ENCODE results near the gene TRPM7.
"Not testable (repeated sequence)": the region's sequence is repeated elsewhere in the genome, so short reads cannot be mapped to it uniquely, and the experiment has no call there.

The TRPM7 gene

DNA sequence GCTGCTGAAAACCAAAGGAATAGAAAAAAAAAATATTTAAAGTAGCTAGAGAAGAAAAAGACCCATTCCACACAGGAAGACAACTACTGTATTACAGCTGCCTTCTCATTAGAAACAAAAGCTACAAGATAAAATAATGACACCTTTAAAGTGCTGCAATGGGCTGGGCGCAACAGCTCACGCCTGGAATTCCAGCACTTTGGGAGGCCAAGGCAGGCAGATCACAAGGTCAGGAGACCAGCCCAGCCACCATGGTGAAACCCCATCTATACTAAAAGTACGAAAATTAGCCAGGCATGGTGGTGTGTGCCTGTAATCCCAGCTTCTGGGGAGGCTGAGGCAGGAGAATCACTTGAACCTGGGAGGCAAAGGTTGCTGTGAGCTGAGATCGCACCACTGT lies 31.0 kb downstream of the TRPM7 start:
- no peak for DNase-seq (ENCODE audit: low spot score)

DNA sequence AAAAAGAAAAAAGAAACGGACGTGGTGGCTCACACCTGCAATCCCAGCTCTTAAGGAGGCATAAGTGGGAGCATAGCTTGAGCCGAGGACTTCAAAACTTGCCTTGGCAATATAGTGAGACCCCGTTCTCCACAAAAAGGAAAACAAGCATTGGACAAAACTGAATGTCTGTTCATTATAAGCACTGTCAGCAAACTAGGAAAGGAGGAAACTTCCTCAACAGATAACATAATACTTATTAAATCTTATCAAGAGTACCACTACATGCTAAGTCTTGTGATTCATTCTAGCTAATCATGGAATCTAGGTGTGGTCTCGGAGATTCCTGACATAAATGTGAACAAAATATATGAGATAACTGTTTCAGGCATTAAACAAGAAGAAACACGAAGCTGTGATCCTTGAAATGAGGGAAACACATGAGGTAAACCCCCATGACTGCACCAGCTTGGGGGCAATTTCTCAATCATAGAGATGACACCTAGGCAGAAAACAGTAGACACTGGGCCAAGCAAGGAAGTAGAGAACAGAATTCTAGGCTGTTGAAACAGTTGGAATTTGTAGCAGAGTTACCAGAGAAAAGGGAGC lies 33.3 kb downstream of the TRPM7 start:
- DNase-seq (ENCODE audit: low spot score) = no peak

DNA sequence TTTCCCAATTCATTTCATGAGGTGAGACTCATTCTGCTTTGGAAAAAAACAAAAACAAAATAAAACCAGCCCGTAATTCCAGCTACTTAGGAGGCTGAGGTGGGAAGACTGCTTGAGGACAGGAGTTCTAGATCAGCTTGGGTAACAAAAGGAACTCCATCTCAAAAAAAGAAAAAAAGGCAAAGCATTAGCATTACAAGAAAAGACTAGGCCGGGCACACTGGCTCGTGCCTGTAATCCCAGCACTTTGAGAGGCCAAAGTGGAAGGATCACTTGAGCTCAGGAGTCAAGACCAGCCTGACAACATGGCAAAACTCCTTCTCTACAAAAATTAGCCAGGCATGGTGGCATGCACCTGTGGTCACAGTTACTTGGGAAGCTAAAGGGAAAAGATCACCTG lies 33.9 kb downstream of the TRPM7 start:
- no peak for DNase-seq (ENCODE audit: low spot score)

DNA sequence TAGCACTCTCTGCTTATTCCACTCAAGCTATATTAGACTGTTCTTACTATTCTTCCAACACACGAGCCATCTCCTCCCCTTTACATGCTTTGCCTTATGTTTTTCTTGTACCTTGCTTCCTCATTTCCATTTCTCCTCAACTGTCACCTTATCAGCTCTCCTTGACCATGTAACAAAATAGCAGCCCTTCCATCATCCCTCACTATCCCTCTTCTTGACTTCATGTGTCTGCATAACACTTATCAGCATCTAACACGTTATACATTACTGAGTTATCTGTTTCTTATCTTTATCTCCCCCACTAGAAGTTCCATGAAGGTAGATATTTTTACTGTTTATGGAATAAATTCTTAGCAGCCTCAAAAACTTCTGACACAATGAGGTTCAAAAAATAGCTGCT lies 45.3 kb downstream of the TRPM7 start:
- DNase-seq (ENCODE audit: low spot score) = no peak

DNA sequence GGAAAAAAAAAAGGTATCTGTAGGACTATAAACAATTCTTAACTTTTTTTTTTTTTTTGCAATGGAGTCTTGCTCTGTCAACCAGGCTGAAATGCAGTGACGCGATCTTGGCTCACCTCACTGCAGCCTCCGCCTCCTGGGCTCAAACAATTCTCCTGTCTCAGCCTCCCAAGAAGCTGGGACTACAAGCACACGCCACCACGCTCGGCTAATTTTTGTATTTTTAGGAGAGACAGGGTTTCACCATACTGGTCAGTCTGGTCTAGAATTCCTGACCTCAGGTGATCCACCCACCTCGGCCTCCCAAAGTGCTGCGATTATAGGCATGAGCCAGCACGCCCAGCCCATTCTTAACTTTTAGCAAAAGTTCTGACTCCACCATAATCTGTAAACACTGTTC lies 50.5 kb downstream of the TRPM7 start:
- no peak for DNase-seq (ENCODE audit: low spot score)

DNA sequence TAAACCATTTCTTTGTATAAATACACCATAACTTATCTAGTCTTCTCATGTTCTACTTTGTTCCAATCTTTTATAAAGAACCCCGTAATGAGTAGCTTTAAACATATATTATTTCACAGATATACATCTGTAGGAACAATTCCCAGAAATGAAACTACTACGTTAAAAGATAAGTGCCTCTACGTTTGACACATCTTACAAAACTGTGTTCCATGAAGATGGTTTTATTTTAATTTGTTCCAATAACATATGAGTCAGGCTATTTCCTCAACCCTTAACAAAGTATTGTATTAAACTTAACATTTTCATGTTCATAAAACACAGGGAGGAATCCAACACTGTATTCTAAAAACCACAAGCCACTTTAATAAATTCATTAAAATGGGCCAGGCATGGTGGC lies 52.9 kb downstream of the TRPM7 start:
- no peak for DNase-seq (ENCODE audit: low spot score)

DNA sequence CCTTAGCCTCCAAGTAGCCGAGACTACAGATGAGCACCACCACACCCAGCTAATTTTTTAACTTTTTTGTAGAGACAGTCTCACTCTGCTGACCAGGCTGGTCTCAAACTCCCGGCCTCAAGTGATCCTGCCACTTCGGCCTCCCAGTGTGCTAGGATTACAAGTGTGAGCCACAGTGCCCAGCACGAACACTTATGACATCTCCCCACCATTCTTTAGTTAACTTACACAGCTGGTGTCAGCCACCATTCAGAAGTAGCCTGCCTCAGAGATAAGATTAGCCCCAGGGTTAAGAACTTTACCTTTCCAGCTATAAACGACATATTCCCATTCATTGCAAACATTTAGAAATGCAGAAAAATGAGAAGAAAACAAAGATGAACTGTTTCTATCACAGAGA lies 58.2 kb downstream of the TRPM7 start:
- DNase-seq (ENCODE audit: low spot score) = no peak

DNA sequence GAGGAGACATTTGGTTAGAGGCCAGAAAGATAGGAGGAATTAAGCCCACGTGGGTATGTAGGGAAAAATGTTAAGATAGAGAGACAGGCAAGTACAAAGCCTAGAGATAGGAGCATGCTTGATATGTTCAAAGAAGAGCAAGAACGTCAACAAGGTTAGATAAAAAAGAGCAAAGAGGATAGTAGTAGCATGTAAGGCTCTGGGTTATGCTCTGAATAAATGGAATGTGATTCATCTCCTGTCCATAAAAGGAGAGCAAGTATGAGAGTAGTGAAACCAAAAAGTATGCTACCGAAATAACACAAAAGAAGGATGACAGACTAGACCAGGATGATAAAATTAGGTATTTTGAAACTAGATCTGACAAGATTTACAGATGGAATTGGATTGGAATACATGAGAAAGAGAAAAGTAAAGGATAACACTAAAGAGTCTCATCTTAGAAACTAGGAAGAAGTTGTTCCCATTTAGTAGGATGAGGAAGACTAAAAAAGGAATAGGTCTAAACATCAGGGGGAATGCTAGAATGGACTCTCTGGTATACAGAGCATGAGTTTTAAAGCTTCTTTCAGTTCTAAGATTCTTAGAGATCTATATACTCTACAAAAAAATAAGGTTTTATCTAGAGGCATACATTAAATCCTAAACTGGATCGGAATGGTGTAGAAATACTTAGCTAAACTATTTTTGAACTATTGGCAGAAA lies 59.1 kb downstream of the TRPM7 start:
- no peak for DNase-seq (ENCODE audit: low spot score)

DNA sequence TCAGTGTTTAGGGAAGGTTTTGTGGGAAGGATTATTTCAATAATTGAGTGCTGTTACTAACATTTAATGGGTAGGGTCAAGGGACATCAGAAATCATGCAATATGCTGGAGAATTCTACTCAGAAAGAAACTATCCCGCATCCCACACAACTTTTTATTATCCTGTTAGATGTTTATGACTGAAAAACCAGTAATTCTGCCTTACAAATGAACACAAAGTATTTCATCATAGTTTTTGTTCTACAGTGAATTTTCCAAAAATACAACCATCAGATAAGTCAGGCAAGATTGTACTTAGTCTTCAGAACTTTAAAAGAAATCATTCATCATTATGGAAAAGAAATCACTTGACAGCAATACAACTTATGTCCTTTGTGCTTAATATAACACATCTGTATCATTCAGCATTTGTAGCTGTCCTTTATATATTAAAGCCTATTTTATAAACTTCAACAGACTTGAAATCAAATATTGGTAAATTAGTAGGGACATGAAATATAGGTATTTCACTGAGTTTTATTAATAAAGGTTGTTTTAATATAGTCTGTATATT lies 61.9 kb downstream of the TRPM7 start:
- no peak for DNase-seq (ENCODE audit: low spot score)

DNA sequence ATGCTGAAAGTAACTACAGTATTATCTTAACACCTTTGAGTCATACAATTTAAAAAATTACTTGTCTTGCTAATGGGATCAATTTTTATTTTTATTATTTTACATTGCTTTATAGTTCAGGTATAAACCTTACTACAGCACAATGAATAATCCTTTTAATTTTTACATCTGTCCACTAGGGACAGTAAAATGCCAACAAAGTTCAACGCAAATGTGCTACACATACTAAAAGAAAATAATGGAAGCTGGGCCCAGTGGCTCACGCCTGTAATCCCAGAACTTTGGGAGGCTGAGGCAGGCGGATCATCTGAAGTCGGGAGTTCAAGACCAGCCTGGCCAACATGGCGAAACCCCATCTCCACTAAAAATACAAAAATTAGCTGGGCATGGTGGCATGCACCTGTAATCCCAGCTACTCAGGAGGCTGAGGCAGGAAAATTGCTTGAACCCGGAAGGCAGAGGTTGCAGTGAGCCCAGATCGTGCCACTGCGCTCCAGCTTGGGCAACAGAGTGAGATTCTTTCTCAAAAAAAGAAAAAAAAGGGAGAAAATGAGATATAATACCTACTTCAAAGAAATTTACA lies 64.1 kb downstream of the TRPM7 start:
- DNase-seq (ENCODE audit: low spot score) = not testable (repeated sequence)

DNA sequence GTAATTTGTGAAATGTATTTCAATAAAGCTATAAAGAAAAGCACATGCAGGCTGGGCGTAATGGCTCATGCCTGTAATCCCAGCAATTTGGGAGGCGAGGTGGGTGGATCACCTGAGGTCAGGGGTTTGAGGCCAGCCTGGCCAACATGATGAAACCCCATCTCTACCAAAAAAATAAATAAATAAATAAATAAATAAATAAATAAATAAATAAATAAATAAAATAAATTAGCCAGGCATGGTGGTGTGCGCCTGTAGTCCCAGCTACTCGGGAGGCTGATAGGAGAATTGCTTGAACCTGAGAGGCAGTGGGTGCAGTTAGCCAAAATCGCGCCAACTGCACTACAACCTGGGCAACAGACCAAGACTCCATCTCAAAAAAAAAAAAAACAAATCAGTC lies 69.6 kb downstream of the TRPM7 start:
- DNase-seq (ENCODE audit: low spot score) = not testable (repeated sequence)

DNA sequence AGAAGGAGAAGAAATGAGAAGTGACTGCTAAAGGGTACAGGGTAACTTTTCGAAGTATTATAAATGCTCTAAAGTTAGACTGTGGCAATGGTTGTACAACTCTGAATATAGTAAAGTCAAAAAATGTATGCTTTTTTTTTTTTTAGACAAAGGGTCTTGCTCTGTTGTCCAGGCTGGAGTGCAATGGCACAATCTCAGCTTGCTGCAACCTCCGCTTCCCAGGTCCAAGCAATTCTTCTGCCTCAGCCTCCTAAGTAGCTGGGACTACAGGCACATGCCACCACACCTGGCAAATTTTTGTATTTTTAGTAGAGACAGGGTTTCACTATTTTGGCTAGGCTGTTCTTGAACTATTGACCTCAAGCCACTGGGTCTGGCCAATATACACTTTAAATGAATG lies 70.0 kb downstream of the TRPM7 start:
- not testable (repeated sequence) for DNase-seq (ENCODE audit: low spot score)

DNA sequence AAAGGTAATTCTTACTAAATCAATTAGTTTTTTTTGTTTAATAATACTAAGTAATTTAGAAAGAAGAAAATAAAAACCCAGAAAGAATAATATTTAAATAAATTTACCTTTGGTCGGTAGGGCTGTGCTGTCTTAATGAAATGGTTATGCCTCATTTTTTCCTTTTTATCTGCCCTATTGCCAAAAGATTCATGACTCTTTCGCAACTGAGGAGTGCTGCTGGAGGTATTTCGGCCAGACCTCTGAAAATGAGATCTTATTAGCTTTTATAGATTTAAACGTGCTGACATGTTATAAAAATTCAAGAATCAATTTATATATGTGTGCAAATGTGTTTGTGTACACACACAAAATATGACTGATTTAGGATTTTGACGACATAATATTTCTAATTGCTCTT lies 73.0 kb downstream of the TRPM7 start:
- no peak for DNase-seq (ENCODE audit: low spot score)

DNA sequence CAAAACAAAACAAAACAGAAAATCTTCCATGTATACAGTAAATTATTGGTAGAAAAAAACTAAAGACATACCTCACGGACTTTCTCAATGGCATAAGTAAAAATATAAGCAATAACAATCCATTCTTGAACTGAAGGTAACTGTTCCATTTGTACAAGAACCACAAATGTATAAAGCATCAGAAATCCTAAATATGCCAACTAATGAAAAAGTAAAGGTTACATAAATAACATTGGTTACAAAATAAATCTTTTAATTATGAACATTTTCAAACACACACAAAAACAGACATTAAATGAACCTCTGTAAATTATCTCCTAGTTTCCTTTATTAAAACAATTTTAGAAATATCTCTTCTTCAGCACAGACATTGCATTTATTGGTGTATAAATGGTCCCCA lies 79.5 kb downstream of the TRPM7 start:
- no peak for DNase-seq (ENCODE audit: low spot score)

DNA sequence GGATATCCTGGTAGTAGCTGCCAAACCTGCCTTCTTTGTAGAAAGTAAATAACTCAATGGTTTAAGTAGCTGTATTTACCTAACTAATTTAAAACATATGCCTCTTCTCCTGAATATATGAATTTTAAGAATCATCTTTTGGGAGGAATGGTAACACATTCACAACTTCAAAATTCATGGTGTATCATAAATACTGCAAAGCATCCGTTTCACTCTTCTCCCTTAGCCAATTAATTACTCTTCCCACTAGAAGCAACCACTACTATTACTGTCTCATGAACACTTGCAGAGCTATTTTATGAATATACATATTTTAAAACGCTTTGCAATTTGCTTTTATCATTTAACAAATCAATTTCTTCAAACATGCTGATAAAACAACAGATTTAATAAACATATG lies 81.1 kb downstream of the TRPM7 start:
- DNase-seq (ENCODE audit: low spot score) = no peak

DNA sequence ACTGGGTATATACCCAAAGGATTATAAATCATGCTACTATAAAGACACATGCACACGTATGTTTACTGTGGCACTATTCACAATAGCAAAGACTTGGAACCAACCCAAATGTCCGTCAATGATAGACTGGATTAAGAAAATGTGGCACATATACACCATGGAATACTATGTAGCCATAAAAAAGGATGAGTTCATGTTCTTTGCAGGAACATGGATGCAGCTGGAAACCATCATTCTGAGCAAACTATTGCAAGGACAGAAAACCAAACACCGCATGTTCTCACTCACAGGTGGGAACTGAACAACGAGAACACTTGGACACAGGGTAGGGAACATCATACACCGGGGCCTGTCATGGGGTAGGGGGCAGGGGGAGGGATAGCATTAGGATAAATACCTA lies 84.6 kb downstream of the TRPM7 start:
- not testable (repeated sequence) for DNase-seq (ENCODE audit: low spot score)

DNA sequence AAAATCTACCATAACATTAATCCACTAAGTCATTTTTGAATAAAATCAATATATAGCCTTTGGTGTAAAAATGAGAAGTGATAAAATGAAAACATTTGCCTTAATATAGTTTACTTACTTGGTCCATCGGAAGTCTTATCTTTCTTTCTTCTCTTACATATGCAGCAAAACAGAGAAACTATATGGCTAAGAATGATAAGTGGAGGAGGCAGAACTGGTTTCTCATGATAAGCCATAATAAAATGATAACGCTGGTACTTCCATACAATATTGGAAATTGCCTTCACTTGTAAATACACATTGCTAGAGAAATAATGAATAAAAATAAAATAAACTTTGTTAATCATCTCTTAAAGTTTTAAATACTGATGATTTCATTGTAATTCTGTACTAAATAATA lies 92.3 kb downstream of the TRPM7 start:
- no peak for DNase-seq (ENCODE audit: low spot score)

DNA sequence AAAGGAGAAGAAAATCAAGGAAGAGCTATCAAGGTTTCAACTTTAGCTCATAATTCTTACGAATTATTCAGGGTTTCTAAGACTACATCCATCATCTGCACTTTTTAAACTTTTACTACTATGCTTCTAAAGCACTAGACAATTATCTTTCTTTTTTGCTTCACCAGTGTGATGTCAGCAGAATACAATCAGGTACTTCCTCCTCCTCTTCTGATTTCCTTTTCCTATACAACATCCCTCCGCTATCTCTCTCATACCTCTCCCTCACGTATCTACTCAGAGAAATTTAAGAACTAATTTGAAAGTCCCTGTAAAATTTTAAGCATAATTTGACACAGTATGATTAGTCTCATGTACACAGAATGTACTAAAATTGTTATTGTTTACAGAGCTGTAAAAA lies 92.8 kb downstream of the TRPM7 start:
- no peak for DNase-seq (ENCODE audit: low spot score)

DNA sequence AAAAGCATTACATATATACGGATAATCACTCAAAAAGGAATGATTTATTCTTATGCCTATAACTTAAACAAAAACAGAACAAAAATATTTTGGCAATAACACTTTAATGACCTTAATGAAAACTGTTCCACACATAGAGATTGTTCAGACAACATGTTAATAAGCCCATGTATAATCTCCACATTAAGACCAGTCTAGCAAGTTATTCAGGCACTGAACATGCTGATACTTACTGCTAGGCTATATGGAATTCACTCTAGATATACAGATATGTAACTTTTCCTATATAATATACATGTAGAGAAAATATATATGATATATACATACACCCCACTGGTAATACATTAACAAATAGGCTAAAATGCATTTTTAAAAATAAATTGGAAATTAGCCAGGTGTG lies 96.3 kb downstream of the TRPM7 start:
- DNase-seq (ENCODE audit: low spot score) = no peak

DNA sequence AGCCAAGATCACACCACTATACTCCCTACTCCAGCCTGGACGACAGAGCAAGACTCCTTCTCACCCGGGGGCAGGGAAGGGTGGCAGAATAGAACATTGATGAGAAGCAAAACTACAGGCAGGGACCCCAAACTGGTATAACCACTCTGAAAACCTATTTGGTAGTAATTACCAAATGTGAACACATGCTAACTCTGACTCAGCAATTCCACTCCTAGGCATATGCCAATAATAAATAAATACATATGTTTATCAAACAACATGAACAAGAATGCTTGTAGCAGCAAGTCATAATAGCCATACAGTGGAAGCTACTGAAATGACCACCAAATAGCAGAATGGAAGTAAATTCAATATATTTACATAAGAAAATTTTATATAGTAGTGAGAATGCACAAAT lies 109.1 kb downstream of the TRPM7 start:
- no peak for DNase-seq (ENCODE audit: low spot score)

DNA sequence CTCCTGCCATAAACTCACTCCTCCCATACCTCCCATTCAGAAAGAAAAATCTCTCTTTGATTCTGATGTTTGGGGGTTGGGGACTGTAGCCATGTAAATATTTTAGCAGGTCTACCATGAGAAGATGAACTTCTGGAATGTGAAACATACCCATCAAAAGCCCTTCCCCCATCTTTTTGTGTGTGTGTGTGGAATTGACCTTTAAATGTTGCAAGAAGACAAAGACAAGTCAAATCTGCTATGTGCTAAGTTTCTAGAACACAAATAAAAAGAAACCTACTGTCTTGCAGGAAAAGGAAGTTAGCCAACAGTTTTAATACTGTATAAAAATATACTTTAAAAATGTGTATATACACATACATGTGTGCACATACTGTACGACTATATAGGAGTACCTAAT lies 110.4 kb downstream of the TRPM7 start:
- DNase-seq (ENCODE audit: low spot score) = no peak

DNA sequence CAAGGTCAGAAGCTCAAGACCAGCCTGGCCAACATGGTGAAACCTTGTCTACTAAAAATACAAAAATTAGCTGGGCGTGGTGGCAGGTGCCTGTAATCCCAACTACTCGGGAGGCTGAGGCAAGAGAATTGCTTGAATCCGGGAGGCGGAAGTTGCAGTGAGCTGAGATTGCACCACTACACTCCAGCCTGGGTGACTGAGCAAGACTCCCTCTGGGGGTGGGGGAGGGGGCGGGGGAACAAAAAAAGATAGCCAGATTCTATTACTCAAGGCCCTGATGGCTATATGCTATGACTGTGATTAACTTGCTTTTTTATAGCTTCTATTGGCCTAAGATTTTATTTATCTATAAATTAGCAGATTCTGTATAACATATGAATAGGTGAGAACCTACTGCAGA lies 112.8 kb downstream of the TRPM7 start:
- not testable (repeated sequence) for DNase-seq (ENCODE audit: low spot score)

DNA sequence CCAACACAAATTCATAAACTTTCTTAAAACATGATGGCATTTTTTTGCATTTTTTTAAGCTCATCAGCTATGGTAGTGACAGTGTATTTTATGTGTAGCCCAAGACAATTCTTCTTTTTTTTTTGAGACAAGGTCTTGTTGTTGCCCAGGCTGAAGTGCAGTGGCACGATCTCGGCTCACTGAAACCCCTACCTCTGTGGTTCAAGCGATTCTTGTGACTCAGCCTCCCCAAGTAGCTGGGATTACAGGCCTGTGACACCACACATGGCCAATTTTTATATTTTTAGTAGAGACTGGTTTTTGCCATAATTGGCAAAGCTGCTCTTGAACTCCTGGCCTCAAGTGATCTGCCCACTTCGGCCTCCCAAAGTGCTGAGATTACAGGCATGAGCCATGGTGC lies 122.8 kb downstream of the TRPM7 start:
- no peak for DNase-seq (ENCODE audit: low spot score)

Data from CD4-positive, alpha-beta T cell treated with Interleukin-6 at 100 ng/mL for 8 hours (primary cell).